ENCODE results near the gene IDI2. TPM values are rescaled to one million over a fixed set of nuclear protein-coding genes. Genes with fewer than 3 reads are reported as not detected.

The IDI2 gene
- polyA plus RNA-seq, 3 donors: 0.17 TPM; not detected in 2

GRCh38 chr10:1009071-1009494 lies 16.6 kb downstream of the IDI2 start:
- no peak for DNase-seq

GRCh38 chr10:1007583-1007982 lies 18.1 kb downstream of the IDI2 start:
- no peak for DNase-seq

- no peak for DNase-seq
Measured at GRCh38 chr10:1006573-1006972, 19.1 kb downstream of the IDI2 start.

- DNase-seq: no peak
Measured at GRCh38 chr10:1003884-1004670, 21.6 kb downstream of the IDI2 start.

GRCh38 chr10:1002425-1003006 lies 23.1 kb downstream of the IDI2 start:
- DNase-seq: no peak

- DNase-seq: no peak
Measured at GRCh38 chr10:997266-998022, 28.2 kb downstream of the IDI2 start.

GRCh38 chr10:996031-996430 lies 29.6 kb downstream of the IDI2 start:
- DNase-seq: no peak

- DNase-seq: no peak
Measured at GRCh38 chr10:995559-995926, 30.1 kb downstream of the IDI2 start.

- no peak for DNase-seq
Measured at GRCh38 chr10:994836-995558, 30.7 kb downstream of the IDI2 start.

GRCh38 chr10:992871-993270 lies 32.8 kb downstream of the IDI2 start:
- DNase-seq: no peak

- DNase-seq: no peak
Measured at GRCh38 chr10:992467-992866, 33.2 kb downstream of the IDI2 start.

GRCh38 chr10:990808-991207 lies 34.9 kb downstream of the IDI2 start:
- DNase-seq: no peak

- DNase-seq: no peak
Measured at GRCh38 chr10:988667-989545, 36.8 kb downstream of the IDI2 start.

GRCh38 chr10:987870-988666 lies 37.6 kb downstream of the IDI2 start, which contains the start of gene GTPBP4:
TSS of gene GTPBP4 (plus strand) at chr10:988434. CDS start at chr10:988480, 46 bp downstream.
- DNase-seq: peak; percentile 98

GRCh38 chr10:987620-987869 lies 38.1 kb downstream of the IDI2 start:
- no peak for DNase-seq

- no peak for DNase-seq
Measured at GRCh38 chr10:986881-987619, 38.6 kb downstream of the IDI2 start.

- no peak for DNase-seq
Measured at GRCh38 chr10:986137-986825, 39.4 kb downstream of the IDI2 start.

GRCh38 chr10:985361-985760 lies 40.3 kb downstream of the IDI2 start:
- DNase-seq: no peak

- DNase-seq: no peak
Measured at GRCh38 chr10:983971-984655, 41.5 kb downstream of the IDI2 start.
